Activated CD8-positive, alpha-beta memory T cell treated with anti-CD3 and anti-CD28 coated beads, Interleukin-2, amount 50 U/mL, for 48 hours (primary cell): ENCODE results near the gene GREB1L.

Source experiments
- DNase-seq: peaks from one replicate; pipeline ENCODE4 v3.0.0-alpha.2; 2020

The GREB1L gene

GRCh38 chr18:21383031-21383430, 141.0 kb downstream of the GREB1L start:
- no peak for DNase-seq

- DNase-seq = no peak
Measured at GRCh38 chr18:21386523-21387240, 144.7 kb downstream of the GREB1L start.

DNA sequence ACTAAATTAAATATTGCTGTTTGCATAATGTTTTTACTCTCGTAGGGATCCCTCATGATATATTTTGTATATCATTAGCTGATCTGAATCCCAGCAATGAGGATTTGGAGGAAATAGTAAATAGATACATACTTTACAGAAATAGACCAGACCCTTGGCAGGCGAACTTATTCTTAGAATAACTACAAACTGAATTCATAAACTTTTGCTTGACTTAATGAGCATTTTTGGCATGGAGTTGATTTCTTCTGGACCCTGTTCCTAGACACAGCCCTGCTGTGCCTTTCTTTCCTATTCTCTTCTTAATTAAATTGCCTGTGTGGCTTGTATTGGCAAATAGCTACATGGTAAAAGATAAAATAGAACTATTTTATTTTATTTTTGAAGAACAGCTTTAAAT, 145.9 kb downstream of the GREB1L start:
- DNase-seq = no peak

- DNase-seq = no peak
Measured at GRCh38 chr18:21389283-21389682, 147.3 kb downstream of the GREB1L start.

DNA sequence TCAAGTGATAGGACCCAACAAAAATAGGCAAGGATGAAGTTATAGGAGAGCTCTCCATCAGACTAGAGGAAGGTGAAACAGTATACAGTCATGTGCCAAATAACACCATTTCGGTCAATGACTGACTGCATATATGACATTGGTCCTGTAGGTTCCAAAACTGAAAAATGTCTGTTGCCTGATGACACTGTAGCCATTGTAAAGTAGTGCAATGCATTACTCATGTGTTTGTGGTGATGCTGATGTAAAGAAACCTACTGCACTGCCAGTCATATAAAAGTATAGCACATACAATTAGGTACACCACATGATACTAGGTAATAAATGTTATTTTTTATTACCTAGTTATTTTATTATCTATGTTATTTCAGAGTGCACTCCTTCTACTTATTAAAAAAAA, 147.9 kb downstream of the GREB1L start:
- no peak for DNase-seq

- no peak for DNase-seq
Measured at GRCh38 chr18:21391074-21391673, 149.1 kb downstream of the GREB1L start.

- no peak for DNase-seq
Measured at GRCh38 chr18:21393986-21394385, 152.0 kb downstream of the GREB1L start.

GRCh38 chr18:21398121-21398520, 156.1 kb downstream of the GREB1L start:
- no peak for DNase-seq

- DNase-seq = no peak
Measured at GRCh38 chr18:21402272-21402671, 160.2 kb downstream of the GREB1L start.

GRCh38 chr18:21404426-21404825, 162.4 kb downstream of the GREB1L start:
- DNase-seq = no peak

- no peak for DNase-seq
Measured at GRCh38 chr18:21406116-21406515, 164.1 kb downstream of the GREB1L start.

DNA sequence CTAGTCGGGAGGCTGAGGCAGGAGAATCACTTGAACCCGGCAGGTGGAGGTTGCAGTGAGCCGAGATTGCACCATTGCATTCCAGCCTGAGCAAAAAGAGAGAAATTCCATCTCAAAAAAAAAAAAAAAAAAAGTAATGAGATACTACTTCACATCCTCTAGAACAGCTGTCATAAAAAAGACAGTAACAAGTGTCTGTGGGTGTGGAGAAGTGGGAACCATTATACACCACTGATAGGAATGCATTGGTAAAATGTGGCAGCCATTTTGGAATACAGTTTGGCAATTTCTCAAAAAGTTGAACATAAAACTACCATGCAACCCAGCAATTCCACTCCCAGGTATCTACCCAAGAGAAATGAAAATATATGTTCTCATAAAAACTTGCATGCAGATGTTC, 166.6 kb downstream of the GREB1L start:
- no peak for DNase-seq

DNA sequence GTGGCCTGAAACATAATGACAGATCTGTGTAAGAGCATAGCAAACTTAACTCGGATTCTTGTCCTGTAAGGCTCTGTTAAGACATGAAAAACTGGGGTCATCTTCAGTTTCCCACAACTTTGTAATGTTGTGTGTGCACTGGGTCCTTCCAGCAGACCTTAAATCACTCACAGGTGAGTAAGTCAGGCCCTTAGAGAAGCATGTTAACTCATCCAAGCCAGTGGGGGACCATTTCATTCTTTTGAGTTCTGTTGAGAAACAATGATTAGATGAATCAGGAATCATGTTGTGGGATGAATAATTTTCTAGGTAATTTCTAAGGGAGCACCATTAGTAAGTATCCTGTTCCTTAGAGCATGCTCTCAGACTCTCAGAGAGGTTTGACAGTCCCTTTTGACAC, 191.4 kb downstream of the GREB1L start:
- DNase-seq = no peak

- no peak for DNase-seq
Measured at GRCh38 chr18:21439431-21439846, 197.4 kb downstream of the GREB1L start.

GRCh38 chr18:21441670-21442069, 199.6 kb downstream of the GREB1L start:
- DNase-seq = no peak

DNA sequence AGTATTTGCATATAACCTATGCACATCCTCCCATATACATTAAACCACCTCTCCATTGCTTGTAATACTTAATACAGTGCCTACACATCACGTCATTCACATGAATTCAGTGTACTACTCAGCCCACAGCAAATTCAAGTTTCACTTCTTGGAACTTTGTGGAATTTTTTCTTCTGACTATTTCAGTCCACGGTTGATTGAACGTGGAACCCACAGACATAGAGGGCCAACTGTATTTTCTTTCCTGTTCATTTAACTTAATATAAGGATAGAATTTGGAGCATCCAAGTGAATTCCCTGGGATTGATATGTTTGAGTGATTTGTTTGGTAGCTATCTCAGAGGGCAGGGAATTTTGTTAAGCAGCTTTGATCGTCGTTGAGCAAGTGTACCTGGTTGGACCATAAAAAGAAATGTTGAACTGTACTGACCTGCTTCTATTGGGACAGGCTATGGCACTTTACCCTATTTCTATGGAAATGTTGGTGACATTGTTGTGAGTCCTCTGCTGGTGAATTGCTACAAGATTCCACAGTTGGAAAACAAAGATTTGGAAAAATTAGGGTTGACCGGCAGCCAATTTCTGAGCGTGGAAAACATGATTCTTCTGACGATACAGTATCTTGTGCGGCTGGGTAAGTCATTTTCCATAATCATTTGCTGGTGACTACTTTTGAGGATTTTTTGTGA, 201.9 kb downstream of the GREB1L start:
- no peak for DNase-seq

GRCh38 chr18:21444465-21445212, 202.6 kb downstream of the GREB1L start:
- DNase-seq = no peak

- no peak for DNase-seq
Measured at GRCh38 chr18:21448299-21448698, 206.3 kb downstream of the GREB1L start.

- no peak for DNase-seq
Measured at GRCh38 chr18:21449367-21450290, 207.6 kb downstream of the GREB1L start.

- no peak for DNase-seq
Measured at GRCh38 chr18:21450503-21450902, 208.5 kb downstream of the GREB1L start.

DNA sequence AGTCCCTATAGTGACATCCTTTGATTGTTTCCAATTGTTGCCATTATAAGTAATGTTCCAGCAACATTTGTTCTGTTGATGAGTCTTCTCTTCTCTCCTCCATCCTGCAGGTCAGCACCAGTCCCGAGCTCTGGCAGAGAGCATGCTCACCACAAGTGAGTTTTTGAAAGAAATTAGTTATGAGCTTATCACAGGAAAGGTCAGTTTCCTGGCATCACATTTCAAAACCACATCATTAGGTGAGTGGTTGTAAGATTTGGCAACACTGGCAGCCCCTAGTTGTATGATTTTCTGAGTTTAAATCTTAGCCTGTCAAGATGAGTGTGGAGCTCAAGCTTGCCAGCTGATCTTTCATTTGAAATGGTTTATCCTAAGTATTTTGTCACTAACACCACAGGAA, 208.9 kb downstream of the GREB1L start:
- no peak for DNase-seq

GRCh38 chr18:21451851-21452250, 209.8 kb downstream of the GREB1L start:
- DNase-seq = no peak
